Measurements from ENCODE around the gene TAS2R60.

TAS2R60 gene

DNA sequence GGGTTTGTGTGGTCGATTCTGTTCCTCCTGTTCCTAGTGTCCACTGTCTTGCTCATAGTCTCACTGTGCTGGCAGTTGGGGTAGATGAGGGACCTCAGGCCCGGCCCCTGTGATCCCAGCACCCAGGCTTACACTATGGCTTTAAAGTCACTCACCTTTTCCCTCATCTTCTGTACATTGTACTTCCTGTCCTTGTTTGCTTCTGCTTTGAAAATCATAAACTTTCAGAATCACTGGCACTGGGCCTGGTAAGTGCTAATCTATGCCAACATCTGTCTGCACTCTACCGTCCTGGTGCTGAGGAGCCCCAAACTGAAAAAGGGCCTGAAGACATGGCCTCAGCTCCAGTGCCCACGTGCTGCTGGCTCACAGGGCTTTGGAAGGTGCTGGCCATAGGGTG is 5.7 kb upstream of the TAS2R60 start:
- DNase-seq (ENCODE audit: extremely low read depth in 1 of 2, low read depth in 1 of 2): no peak

DNA sequence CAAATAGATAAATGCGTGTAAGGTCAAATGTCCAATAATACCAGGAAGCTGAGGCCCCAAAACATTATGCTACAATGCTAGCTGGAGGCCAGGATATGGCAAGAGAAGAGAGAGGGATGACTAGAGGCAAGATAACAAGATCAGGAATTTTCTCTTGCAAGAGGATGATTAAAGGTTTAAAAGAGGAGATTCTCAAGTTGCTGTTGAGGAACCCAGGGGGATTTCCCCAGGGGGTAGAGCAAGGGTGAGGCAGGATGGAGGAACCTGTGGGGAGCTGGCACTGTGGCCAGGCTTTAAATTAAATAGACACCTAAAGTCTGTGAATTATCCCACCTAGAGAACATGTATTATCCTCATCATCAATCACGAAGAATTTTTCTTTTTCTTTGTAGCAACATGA is 3.4 kb upstream of the TAS2R60 start:
- no peak for DNase-seq (ENCODE audit: extremely low read depth in 1 of 2, low read depth in 1 of 2)

DNA sequence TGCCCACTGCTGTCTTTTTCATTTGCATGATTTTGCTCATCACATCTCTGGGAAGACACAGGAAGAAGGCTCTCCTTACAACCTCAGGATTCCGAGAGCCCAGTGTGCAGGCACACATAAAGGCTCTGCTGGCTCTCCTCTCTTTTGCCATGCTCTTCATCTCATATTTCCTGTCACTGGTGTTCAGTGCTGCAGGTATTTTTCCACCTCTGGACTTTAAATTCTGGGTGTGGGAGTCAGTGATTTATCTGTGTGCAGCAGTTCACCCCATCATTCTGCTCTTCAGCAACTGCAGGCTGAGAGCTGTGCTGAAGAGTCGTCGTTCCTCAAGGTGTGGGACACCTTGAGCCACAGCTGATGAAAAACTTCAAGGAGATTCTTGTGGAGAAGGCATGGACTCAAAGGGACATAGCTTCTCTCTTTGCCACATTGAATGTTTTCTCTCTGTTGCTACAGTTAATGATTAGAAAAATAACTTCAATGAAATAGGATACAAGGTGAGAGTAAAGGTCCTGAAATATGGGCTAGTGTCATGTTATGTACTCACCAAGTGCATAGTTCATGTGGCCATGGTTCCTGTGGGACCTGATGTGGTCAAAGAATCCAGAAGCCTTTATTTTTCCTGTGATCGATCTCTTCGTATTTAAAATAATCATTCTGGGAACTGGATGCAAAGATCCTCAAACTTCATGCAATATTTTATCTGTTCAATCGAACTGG is 970 bp downstream of the TAS2R60 start:
- DNase-seq (ENCODE audit: extremely low read depth in 1 of 2, low read depth in 1 of 2): no peak

DNA sequence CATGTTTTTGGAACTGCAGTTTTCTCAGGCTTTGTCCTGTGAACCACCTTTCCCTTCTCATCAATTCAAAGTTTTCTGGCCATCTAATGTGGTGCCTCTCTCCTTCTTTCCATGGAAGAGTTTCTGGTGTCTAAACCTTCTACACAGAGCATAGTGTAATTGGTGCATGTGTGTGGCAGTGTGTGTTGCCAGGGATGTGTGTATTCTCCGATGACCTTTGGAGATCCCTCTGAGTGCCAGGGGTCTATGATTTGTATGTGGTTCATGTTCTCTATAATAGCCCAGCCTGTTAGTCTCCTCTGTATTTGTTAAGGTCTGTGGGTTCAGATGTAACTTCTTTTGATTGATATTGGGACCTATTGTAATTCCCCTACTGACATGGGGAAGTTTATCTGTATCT is 1.5 kb downstream of the TAS2R60 start:
- DNase-seq (ENCODE audit: extremely low read depth in 1 of 2, low read depth in 1 of 2): no peak

DNA sequence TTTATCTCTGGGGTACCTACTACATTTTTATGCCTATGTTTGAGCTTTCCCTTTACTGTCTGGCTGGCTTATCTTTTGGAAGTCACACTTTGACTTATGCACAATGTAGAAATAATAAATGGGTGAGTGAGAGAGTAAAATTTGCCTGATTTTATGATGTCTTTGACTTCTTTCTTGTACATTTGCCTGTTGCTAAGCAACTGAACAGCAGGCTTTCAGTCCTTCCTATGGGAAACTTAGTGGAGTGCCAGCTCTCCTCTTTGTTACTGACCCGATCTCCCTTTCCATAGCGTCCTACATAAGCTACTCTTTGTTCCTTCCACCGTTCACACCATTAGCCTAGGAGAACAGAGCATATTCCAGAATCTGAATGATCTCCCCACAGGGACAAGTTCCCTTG is 4.2 kb downstream of the TAS2R60 start:
- no peak for DNase-seq (ENCODE audit: extremely low read depth in 1 of 2, low read depth in 1 of 2)

DNA sequence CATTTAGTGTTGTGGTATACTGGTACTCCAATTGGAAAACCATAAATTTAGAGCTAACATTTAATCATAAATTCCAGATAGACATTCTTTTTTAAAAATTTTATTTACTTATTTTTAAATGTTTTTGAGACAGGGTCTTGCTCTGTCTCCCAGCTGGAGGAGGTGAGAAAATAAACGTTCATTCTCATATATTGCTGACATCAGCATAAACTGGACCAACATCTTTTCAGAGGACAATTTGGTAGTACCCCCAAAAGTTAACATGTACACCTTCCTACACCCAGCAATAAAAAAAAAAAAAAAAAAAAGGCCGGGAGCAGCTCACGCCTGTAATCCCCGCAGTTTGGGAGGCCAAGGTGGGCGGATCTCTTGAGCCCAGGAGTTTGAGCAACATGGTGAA is 5.2 kb downstream of the TAS2R60 start:
- DNase-seq (ENCODE audit: extremely low read depth in 1 of 2, low read depth in 1 of 2): no peak

DNA sequence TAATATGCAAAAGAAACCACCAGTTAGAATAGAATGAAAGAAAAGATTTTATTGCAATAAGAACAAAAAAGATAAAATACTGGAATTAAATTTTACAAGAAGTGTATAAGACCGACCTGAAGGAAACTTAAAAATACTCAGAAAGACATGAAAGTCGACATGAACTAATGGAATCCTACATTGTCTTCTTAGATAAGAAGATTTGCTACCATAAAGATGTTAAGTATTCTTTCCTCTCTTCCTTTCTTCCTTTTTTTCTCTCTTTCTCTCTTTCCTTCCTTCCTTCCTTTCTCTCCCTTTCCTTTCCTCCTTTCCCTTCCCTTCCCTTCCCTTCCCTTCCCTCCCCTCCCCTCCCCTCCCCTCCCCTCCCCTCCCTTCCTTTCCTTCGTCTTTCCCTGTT is 6.5 kb downstream of the TAS2R60 start:
- DNase-seq (ENCODE audit: extremely low read depth in 1 of 2, low read depth in 1 of 2): no peak

DNA sequence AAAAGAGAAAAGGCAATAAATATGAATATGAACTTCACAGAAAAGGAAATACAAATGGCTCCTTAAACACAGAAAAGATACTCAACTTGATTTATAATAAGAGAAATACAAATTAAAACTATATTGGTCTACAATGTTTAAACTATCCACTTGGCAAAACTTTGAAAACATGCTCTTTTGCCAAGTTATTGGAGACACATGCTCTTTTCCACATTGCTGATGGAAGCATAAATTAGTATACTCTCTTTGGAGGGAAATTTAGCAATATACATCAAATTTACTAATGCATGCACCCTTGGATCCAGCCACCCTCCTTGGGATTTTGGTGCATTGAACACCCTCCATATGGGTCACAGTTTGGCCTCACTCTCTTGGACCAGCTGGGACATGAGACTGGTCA is 7.9 kb downstream of the TAS2R60 start:
- no peak for DNase-seq (ENCODE audit: extremely low read depth in 1 of 2, low read depth in 1 of 2)

DNA sequence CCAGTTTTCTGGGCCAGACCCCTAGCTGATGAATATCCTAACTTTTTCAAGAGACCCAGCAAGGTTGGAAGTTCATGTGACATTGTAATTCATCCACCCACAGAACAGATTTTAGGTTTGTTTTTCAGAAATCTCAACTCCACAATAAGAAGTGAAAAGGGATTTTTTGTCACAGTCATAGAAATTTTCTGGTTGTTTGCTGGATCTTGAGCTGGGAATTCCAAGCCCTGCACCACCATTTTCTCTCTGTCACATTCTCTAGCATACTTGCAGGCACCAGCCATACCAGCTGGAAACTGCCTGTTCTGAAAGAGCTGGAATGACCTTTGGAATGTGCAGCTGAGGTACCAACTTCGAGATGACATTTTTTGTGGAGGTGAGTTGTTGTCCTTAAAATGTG is 8.5 kb downstream of the TAS2R60 start:
- DNase-seq (ENCODE audit: extremely low read depth in 1 of 2, low read depth in 1 of 2): no peak

DNA sequence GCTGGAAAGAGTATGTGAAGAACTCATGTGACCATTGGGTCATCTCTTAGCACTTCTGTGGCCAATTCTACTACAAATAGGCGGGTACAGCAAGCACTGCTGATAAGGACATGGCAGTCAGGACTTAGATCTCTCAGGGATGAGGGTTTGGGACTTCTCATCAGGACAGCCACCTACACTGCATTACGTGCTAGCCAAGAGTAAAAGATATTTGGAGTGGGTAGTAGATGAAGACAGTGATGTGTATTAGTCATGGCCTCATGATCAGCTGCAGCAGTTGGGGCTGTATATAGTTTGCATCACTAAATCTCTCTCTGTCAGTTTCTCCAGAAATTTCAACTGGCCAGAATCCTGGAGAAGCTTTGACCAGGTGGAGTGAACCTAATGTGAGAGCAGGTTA is 9.2 kb downstream of the TAS2R60 start:
- DNase-seq (ENCODE audit: extremely low read depth in 1 of 2, low read depth in 1 of 2): no peak

DNA sequence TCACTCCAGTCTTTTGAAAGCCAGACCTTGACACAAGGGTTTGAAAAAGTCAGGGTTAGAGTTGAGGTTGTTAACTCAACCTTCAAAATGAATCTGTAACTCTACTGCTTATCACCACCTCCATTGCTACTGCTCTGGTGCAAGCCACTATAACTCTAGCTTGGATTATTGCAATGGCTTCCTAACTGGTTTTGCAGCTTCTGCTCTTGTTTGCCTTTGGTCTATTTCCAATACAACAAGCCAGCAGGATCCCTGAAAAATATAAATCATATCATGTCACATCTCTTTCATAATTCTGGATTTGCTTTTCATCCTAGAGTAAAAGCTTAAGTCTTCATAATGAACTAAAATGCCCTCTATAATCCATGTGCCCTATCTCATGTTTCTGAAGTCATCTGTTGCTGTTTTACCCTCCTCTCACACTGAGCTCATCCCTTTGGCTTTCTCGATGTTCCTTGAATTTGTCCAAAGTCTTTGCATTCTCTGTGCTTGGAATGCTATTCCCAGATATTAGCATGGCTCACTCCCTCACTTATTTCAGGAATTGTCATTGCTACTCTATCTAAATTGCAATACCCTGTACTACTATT is 10.9 kb downstream of the TAS2R60 start:
- DNase-seq (ENCODE audit: extremely low read depth in 1 of 2, low read depth in 1 of 2): no peak

DNA sequence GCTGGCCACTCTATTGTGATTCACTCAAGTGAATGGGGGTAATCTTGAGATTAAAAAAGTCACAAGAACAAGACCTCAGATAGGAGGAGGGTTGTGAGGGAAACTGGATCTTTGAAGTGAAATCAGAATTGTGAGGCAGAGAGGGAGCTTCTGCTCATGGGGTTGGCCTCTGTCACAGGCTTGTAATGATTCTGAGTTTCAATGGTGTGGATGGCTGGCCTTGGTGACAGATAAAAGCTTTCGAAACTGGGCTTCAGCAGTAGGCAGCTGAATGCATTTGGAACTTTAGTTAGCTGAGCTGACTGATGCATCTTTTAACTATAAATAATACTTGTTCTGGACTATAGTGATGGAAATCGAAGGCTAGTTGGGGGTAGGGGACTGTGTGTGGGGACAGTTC is 12.2 kb downstream of the TAS2R60 start:
- no peak for DNase-seq (ENCODE audit: extremely low read depth in 1 of 2, low read depth in 1 of 2)

DNA sequence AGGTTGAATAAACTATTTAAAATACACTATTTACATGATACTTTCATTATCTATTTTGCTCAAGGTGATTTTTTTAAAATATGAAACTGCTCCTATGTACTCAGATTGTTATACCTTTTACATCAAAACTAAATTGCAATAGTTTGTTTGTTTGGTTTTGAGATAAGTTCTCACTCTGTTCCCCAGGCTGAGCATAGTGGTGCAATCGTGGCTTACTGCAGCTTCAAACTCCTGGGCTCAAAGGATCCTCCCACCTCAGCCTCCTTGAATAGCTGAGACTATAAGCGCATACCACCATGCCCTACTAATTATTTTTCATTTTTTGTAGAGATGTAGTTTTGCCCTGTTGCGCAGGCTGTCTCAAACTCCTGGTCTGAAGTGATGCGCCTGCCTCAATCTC is 12.7 kb downstream of the TAS2R60 start:
- DNase-seq (ENCODE audit: extremely low read depth in 1 of 2, low read depth in 1 of 2): no peak

DNA sequence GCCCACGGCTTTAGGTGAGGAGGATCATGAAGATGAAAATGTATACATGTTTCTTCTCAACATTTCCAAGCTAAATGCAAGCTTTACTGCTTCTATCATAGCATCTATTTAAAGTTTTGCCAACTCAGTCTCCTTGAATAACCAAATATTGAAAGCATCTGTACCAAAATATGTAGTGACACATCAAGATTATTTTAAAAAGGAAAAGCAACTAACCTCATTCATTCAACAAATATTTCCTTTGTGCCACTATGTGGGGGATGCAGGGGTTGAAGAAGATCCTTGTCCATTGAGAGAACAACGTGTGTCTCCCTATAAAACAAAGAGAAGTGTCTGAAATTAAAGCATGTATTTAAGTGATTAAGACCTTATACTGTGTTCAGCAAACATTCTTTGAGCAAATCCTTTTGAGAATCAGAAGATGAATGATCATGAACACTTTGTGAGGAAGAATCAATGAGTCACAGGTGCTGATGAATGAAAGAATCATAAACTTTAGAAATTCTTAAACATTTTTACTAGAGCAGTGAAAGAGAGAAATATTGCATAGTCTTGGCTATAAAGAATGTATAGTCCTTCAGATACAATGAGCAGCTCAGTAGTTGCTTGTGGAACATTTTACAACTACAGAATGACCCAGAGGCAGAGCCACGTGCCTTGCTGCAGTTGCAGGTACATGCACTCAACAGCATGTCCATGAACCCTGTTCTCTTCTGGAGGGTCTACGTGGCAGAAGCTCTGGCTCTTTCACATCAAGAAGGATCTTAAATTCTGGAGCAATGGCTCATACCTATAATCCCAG is 13.9 kb downstream of the TAS2R60 start:
- DNase-seq (ENCODE audit: extremely low read depth in 1 of 2, low read depth in 1 of 2): no peak

DNA sequence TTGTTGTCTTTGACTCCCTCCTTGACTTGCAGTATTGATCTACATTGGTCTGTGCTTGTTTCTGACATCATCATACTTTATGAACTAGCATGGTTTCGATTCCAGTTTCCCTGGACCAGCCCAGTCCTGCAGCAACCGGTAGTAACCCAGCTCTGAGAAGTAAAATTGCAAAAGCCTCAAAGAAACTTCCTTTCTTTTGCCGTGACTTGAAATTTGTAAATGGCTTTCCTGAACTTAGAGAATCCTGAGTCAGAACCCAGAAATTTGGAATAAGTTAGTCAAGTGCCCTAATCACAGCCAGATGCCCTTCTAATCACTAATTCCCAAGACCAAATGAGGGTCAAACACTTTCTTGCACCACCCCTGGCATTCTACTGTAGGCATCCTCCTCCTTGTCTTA is 15.0 kb downstream of the TAS2R60 start:
- DNase-seq (ENCODE audit: extremely low read depth in 1 of 2, low read depth in 1 of 2): no peak

DNA sequence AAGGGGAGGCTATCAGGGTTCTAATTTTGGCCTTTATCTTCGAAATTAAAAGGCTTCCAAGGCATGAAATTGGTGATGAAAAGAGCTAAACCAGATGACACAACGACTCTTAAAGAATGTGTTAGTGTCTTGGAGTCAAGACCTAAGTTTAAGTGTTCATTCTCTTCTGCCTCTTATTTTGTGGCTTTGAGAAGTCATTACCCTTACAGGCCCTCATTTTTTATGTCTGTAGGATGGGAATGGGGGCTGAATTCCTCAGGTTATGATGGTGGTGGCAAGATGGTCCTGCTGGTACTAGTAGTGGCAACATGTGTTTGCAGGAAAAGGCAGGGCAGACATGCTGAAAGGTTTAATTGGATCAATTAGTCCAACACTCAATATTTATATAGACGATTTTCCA is 15.4 kb downstream of the TAS2R60 start:
- no peak for DNase-seq (ENCODE audit: extremely low read depth in 1 of 2, low read depth in 1 of 2)

DNA sequence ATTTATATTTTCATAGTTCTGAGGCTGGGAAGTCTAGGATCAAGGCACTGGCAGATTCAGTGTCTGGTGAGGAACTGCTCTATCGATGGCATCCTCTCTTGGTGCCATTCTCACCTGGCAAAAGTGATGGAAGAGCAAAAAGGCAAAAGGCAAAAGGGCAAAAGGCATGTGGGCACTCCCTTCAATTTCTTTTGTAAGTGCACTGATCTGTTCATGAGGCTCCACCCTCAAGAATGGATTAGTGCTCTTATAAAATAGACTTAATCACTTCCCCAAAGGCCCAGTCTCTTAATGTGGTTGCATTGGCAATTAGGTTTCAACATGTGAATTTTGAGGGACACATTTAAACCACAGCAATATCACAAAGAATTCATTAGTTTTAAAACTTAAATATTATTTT is 16.1 kb downstream of the TAS2R60 start:
- DNase-seq (ENCODE audit: extremely low read depth in 1 of 2, low read depth in 1 of 2): no peak

DNA sequence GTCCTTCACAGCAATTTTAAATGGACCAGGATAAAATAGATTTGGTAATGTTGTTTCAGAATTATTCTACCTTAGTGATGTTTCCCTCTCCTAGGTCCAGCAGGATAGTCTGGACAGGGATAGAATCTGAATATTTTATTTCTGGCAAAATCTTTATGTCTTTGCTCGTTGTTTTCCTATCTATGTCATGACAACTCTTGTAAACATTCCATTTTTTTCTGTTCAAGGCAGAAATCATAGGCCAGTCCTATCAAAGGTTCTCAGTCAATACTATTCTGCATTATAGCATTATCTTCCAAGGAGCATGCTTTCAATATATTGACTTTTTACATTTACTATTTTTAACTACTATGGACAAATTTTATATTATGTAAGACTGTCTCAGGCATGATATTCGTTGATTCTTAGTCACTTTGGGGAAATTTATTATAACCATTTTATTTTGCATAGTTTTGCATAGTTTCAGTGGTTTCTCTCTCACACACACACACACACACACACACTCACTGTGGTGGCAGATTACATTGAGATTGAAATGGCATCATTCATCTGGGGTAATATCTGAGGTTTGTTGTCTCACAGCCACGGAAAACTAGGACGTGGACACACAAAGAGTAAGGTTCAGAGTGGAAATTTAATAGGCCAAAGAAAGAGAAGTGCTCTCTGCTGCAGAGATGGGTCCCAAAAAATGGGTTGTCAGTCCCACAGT is 17.2 kb downstream of the TAS2R60 start:
- DNase-seq (ENCODE audit: extremely low read depth in 1 of 2, low read depth in 1 of 2): no peak

DNA sequence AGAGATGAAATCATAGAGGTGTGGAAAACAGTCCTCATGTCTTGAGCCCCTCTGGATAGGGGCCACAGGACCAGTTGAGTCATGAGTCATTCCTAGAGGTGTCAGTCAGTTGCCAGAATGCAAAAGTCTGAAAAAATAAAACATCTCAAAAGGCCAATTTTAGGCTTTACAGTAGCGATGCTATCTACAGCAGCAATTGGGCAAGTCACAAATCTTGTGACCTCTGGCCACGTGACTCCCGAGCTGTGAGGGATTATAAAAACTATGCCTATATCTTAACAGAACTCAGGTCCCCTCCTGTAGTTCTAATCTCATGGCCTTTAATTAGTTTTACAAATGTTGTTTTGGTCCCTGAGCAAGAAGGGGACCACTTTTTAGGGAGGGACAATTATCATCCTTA is 18.8 kb downstream of the TAS2R60 start:
- no peak for DNase-seq (ENCODE audit: extremely low read depth in 1 of 2, low read depth in 1 of 2)

DNA sequence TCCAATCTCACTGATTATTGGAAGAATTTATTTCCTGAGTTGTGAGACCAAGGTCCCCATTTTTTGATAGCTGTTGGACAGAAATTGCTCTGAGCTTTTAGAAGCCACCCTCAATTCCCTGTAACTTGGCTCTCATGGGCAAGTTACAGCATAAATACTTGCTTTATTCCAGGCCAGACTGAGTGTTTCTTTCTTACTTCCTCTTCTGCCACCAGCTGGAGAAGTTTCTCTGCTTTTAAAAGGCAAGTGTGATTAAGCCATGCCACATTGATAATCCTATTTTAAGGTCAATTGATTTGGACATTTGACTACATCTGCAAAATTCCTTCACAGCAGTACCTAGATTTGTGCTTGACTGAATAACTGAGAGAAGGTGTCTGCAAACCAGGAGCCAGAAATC is 20.3 kb downstream of the TAS2R60 start:
- no peak for DNase-seq (ENCODE audit: extremely low read depth in 1 of 2, low read depth in 1 of 2)

DNA sequence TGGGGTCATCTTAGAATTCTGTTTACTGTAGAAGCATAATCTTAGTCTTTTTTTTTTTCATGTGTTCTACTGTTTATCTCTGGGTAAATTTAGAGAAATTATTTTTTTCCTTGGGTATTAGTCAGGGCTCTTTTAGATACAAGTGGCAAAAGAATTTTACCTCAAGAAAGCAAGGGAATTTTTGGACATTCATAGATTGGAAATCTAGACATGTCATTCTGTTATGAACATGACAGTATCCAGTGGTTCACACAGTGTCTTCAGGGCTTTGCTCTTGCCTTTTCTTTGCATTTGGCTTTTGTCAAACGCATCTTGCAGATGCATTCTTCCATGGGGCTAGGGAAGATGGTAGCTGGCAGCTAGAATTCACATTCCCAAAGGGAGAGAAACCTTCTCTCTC is 20.7 kb downstream of the TAS2R60 start:
- DNase-seq (ENCODE audit: extremely low read depth in 1 of 2, low read depth in 1 of 2): no peak

DNA sequence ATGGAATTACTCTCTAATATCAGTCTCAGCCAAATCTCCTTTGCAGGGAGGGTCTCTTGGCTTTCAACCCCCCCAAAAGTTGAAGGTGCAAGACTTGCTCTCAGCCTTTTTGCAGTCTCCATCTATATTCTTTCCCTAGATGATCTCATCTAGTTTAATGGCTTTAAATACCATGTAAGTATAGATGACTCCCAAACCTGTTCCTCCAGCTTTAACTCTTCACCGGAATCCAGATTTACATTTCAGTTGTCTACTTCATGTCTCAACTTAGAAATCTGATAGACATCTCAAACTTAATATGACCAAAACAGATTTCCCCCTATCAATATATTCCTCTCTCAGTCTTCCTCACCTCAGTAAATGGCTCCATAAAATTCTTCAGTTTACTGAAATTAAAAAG is 24.5 kb downstream of the TAS2R60 start:
- DNase-seq (ENCODE audit: extremely low read depth in 1 of 2, low read depth in 1 of 2): no peak

Data from activated CD8-positive, alpha-beta memory T cell treated with anti-CD3 and anti-CD28 coated beads for 1 hour (primary cell).